ENCODE data around the gene SLC32A1. TPM values are rescaled to one million over a fixed set of nuclear protein-coding genes. Genes with fewer than 3 reads are reported as not detected.

Gene SLC32A1
- total and polyA plus RNA-seq, 2 of the 4 experiments (the other 2 are of a cell fraction): not detected

DNA sequence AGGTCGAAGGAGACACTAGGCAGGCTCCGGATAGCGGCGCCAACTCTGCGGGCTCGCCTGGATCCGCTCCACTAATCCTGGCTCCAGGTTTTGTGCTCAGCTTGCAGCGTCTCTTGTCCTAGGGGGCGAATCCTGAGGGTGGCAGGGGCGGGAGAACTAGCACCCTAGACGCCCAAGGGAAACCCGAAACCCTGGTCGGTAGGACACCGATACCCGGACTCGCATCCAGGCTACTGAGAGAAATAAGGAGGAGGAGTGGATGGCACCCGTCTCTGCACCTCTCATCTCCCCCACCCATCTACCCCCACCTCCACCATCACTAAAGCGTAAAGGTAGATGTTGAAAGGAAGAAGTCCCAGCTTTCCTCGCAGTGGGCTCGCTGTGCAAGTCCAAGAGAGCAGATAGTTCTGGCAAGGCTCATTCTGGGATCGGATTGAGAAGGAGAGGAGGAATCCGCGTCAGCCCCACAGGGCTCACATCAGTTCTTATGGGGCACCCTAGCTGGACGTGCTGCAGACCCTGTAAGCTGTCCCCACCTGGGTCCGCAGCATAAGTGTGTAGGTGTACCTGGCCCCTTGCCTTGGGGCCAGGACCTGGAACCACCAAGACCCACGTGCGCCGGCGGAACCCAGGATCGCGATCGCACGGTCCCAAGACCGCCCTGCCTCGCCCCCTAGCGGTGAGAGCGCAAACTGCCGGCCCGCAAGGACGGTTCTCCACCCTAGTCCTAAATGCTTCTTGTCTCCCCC, 6.9 kb downstream of the SLC32A1 start:
- Histone ChIP-seq H4K5ac (ENCODE audit: low read depth, low read length) (no peak overlapping the region), H2AK9ac (replicated peaks; ENCODE audit: low read depth, low read length, poor library complexity) (peak overlapping the region; percentile 44), H4K8ac (ENCODE audit: low read depth in 2 of 2, low read length in 2 of 2) (no peak overlapping the region), H3K56ac (ENCODE audit: extremely low read depth, insufficient read depth, low read length) (no peak overlapping the region), H2AK5ac (ENCODE audit: low read depth, low read length) (no peak overlapping the region), H2BK15ac (ENCODE audit: low read depth, low read length) (no peak overlapping the region), H2BK120ac (ENCODE audit: low read depth, low read length) (no peak overlapping the region), H3K18ac (ENCODE audit: low read depth, low read length) (no peak overlapping the region), H3K4me3 (ENCODE audit: insufficient read depth, low read depth, low read length) (no peak overlapping the region), H3K79me1 (ENCODE audit: low read depth in 1 of 2, low read length in 2 of 2) (no peaks in the 10 kb centered on the region), H3K9ac (ENCODE audit: low read depth, low read length) (no peak overlapping the region), H3K14ac (replicated peaks; ENCODE audit: low read depth, low read length) (no peak overlapping the region), H3K9me3 (ENCODE audit: control insufficient read depth, insufficient read depth, low read length) (peaks cover 10% of the 10 kb centered on the region; the same call in 1 of the 2 replicates), H3K9me1 (ENCODE audit: insufficient read depth, low read length) (no peaks in the 10 kb centered on the region; the same call in 1 of the 2 replicates), H4K91ac (ENCODE audit: insufficient read depth, low read depth, low read length) (no peak overlapping the region), H2AFZ (replicated peaks; ENCODE audit: low read length, poor library complexity) (peak overlapping the region; percentile 82), H3K27me3 (ENCODE audit: control insufficient read depth, insufficient read depth, low read length) (peaks cover 70% of the 10 kb centered on the region), H2BK20ac (ENCODE audit: low read depth, low read length) (no peak overlapping the region), H3K36me3 (ENCODE audit: control insufficient read depth, insufficient read depth, low read length) (no peaks in the 10 kb centered on the region), H3K4me1 (ENCODE audit: control insufficient read depth, insufficient read depth, low read length) (no peaks in the 10 kb centered on the region), H3K27ac (ENCODE audit: insufficient read depth, low read length) (no peak overlapping the region), H3K23ac (ENCODE audit: low read depth, low read length) (no peak overlapping the region), H3K4ac (ENCODE audit: low read depth, low read length) (no peak overlapping the region), H3K4me2 (ENCODE audit: low read depth, low read length) (peak overlapping the region; percentile 61), H2BK5ac (ENCODE audit: low read depth, low read length, poor library complexity, severe bottlenecking) (no peak overlapping the region), H4K20me1 (ENCODE audit: insufficient read depth, low read length) (peaks cover 6% of the 10 kb centered on the region)
- DNase-seq (peak; percentile 31), ATAC-seq (ENCODE audit: low read depth) (peak; percentile 87)
- ChIA-PET CTCF (no interaction called here), POLR2A (ENCODE audit: unreplicated experiment) (no interaction called here)
- in situ Hi-C loops (cut with MboI; ENCODE audit: low sequenced_read_pairs): loop anchor here (10.0 to 25.0 kb wide), 3 partner anchors 86 to 269 kb away; partner anchors contain the start of gene RALGAPB
- intact Hi-C loops (cut with micrococcal nuclease): loop anchor here (1.0 kb wide), 1 partner anchor 85 kb away; no protein-coding TSS in a partner anchor
- dilution Hi-C loops (cut with HindIII; ENCODE audit: low sequenced_read_pairs, unreplicated experiment): no loop called here
- 2% methylated on average over 10 of the region's 40 CpGs; no CpG with 5 or more reads in 1 of the 2 experiments for WGBS, 2 experiments (ENCODE audit: extremely low coverage in 2 of 2, insufficient read length in 1 of 2)
- BruUV-seq (replicated peaks): no TSS peak
- TF ChIP-seq POLR2A (IDR thresholded peaks at IDR 0.05; ENCODE audit: low read depth, low read length) (no peak), MAZ (IDR thresholded peaks at IDR 0.05; ENCODE audit: borderline replicate concordance, low read depth, low read length) (no peak), RCOR1 (IDR thresholded peaks at IDR 0.05; ENCODE audit: insufficient replicate concordance, low read length) (no peak), SMC3 (IDR thresholded peaks at IDR 0.05; ENCODE audit: low read depth, low read length) (no peak), BHLHE40 (IDR thresholded peaks at IDR 0.05; ENCODE audit: low read depth, low read length) (peak; percentile 26; the same call in 1 of the 2 replicates), RFX5 (IDR thresholded peaks at IDR 0.05; ENCODE audit: low read depth, low read length) (no peak), CEBPB (IDR thresholded peaks at IDR 0.05; ENCODE audit: low read depth, low read length) (no peak), FOS (IDR thresholded peaks at IDR 0.05; ENCODE audit: low read depth, low read length) (no peak), RAD21 (IDR thresholded peaks at IDR 0.05; ENCODE audit: low read length) (peak; percentile 39), MXI1 (IDR thresholded peaks at IDR 0.05; ENCODE audit: borderline replicate concordance, low read depth, low read length) (peak; percentile 36; the same call in 1 of the 2 replicates), NFE2L2 (IDR thresholded peaks at IDR 0.05; ENCODE audit: low read depth, low read length) (no peak), MAFK (IDR thresholded peaks at IDR 0.05; ENCODE audit: low read depth, low read length) (no peak)
- TF ChIP-seq, protein P1, sequence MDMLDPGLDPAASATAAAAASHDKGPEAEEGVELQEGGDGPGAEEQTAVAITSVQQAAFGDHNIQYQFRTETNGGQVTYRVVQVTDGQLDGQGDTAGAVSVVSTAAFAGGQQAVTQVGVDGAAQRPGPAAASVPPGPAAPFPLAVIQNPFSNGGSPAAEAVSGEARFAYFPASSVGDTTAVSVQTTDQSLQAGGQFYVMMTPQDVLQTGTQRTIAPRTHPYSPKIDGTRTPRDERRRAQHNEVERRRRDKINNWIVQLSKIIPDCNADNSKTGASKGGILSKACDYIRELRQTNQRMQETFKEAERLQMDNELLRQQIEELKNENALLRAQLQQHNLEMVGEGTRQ (IDR thresholded peaks at IDR 0.05; ENCODE audit: low read depth, low read length): peak; percentile 14; the same call in 1 of the 2 replicates
- TF ChIP-seq, protein P2, sequence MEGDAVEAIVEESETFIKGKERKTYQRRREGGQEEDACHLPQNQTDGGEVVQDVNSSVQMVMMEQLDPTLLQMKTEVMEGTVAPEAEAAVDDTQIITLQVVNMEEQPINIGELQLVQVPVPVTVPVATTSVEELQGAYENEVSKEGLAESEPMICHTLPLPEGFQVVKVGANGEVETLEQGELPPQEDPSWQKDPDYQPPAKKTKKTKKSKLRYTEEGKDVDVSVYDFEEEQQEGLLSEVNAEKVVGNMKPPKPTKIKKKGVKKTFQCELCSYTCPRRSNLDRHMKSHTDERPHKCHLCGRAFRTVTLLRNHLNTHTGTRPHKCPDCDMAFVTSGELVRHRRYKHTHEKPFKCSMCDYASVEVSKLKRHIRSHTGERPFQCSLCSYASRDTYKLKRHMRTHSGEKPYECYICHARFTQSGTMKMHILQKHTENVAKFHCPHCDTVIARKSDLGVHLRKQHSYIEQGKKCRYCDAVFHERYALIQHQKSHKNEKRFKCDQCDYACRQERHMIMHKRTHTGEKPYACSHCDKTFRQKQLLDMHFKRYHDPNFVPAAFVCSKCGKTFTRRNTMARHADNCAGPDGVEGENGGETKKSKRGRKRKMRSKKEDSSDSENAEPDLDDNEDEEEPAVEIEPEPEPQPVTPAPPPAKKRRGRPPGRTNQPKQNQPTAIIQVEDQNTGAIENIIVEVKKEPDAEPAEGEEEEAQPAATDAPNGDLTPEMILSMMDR (conservative IDR thresholded peaks at IDR 0.05; ENCODE audit: low read depth, low read length): peak; percentile 67
- TF ChIP-seq, protein P3, sequence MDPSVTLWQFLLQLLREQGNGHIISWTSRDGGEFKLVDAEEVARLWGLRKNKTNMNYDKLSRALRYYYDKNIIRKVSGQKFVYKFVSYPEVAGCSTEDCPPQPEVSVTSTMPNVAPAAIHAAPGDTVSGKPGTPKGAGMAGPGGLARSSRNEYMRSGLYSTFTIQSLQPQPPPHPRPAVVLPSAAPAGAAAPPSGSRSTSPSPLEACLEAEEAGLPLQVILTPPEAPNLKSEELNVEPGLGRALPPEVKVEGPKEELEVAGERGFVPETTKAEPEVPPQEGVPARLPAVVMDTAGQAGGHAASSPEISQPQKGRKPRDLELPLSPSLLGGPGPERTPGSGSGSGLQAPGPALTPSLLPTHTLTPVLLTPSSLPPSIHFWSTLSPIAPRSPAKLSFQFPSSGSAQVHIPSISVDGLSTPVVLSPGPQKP (IDR thresholded peaks at IDR 0.05; ENCODE audit: borderline replicate concordance, low read depth, low read length): no peak

All from IMR-90 (cell line).